HL-60 (cell line): ENCODE measurements around the gene CTNNA3.

Experiments used
- DNase-seq, 2 experiments: peaks; one replicate each; pipeline ENCODE4 v3.0.0-alpha.2; 2010 to 2020; ENCODE audit warnings: low read depth in 1 of 2, low spot score in 1 of 2
- H3K27ac ChIP-seq: fragments of 250-450 bp; sonication (Bioruptor Pico); replicated peaks from 2 replicates; pipeline ENCODE4 v1.5.1; 2020; ENCODE audit warnings: mild to moderate bottlenecking, moderate library complexity
- H3K27me3 ChIP-seq: fragments of 250-450 bp; sonication (Bioruptor Pico); 2 replicates; pipeline ENCODE4 v1.5.1; 2021; ENCODE audit warnings: mild to moderate bottlenecking, moderate library complexity; ENCODE audit not compliant: insufficient read depth, poor library complexity, severe bottlenecking
- H3K4me3 ChIP-seq: replicated peaks from 2 replicates; pipeline ENCODE4 v1.5.1; 2011; ENCODE audit warnings: mild to moderate bottlenecking, control low read depth, low read length; ENCODE audit not compliant: insufficient read depth
- CTCF ChIP-seq: IDR thresholded peaks from one replicate; pipeline ENCODE4 v1.5.1; 2011; ENCODE audit warnings: low read length, control low read depth, inconsistent platforms; ENCODE audit not compliant: insufficient read depth
- GABPA ChIP-seq: IDR thresholded peaks from 2 replicates; pipeline ENCODE4 v1.6.1; 2012; ENCODE audit warnings: low read depth
- POLR2AphosphoS5 ChIP-seq: IDR thresholded peaks from 2 replicates; pipeline ENCODE4 v1.6.1; 2012; ENCODE audit warnings: low read depth
- REST ChIP-seq: IDR thresholded peaks from 2 replicates; pipeline ENCODE4 v1.6.1; 2012; ENCODE audit warnings: low read depth; ENCODE audit not compliant: insufficient replicate concordance
- SPI1 ChIP-seq: IDR thresholded peaks from 2 replicates; pipeline ENCODE4 v1.6.1; 2012; ENCODE audit warnings: low read depth, mild to moderate bottlenecking, borderline replicate concordance

CTNNA3 gene

GRCh38 chr10:66982053-66982420 lies 714.0 kb downstream of the CTNNA3 start:
- no peak overlapping the region for H3K4me3 ChIP-seq
- no peak for DNase-seq
- no peaks in the 10 kb centered on the region for H3K27me3 ChIP-seq
- H3K27ac ChIP-seq, result no peak overlapping the region
- TF ChIP-seq POLR2AphosphoS5 (no peak), CTCF (no peak)

- no peak for DNase-seq
- Histone ChIP-seq H3K4me3 (no peak overlapping the region), H3K27me3 (no peaks in the 10 kb centered on the region), H3K27ac (no peak overlapping the region)
- TF ChIP-seq GABPA (no peak), CTCF (no peak), REST (no peak), POLR2AphosphoS5 (no peak), SPI1 (no peak)
Measured at GRCh38 chr10:66981361-66982052, 714.5 kb downstream of the CTNNA3 start.

GRCh38 chr10:66980246-66980815 lies 715.7 kb downstream of the CTNNA3 start:
- no peak for TF ChIP-seq CTCF
- TF ChIP-seq SPI1, result no peak
- TF ChIP-seq REST, result no peak
- TF ChIP-seq GABPA, result no peak
- no peak for TF ChIP-seq POLR2AphosphoS5
- no peak overlapping the region for H3K4me3 ChIP-seq
- no peak for DNase-seq
- no peaks in the 10 kb centered on the region for H3K27me3 ChIP-seq
- H3K27ac ChIP-seq, result no peak overlapping the region

- Histone ChIP-seq H3K27ac (no peak overlapping the region), H3K27me3 (no peaks in the 10 kb centered on the region), H3K4me3 (no peak overlapping the region)
- TF ChIP-seq REST (no peak), SPI1 (no peak), POLR2AphosphoS5 (no peak), GABPA (no peak), CTCF (no peak)
- DNase-seq, result no peak
Measured at GRCh38 chr10:66964946-66965345, 731.0 kb downstream of the CTNNA3 start.
